ENCODE measurements around the gene APOL1.
"Not testable (repeated sequence)": the region's sequence is repeated elsewhere in the genome, so short reads cannot be mapped to it uniquely, and the experiment has no call there.

Gene APOL1

DNA sequence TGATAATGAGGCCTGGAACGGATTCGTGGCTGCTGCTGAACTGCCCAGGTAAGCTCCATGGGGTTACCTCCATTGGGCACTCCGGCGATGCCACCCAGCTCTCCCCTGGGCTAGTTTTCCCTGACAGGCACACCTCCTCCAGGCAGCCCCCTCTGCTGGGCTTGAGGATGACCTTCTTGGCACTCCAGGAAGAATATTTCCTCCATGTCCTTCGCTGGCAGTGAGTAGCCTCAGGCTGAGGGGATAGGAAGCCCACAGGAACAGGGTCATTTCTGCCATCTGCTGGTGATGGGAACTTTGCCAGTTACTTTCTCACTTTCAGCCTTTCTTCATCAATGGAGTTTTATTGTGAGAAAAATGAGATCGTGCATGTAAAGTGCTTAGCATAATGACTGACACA, 8.7 kb downstream of the APOL1 start:
- DNase-seq (ENCODE audit: low read depth, low spot score); H3K4me3 ChIP-seq (ENCODE audit: low read length): not testable (repeated sequence)

DNA sequence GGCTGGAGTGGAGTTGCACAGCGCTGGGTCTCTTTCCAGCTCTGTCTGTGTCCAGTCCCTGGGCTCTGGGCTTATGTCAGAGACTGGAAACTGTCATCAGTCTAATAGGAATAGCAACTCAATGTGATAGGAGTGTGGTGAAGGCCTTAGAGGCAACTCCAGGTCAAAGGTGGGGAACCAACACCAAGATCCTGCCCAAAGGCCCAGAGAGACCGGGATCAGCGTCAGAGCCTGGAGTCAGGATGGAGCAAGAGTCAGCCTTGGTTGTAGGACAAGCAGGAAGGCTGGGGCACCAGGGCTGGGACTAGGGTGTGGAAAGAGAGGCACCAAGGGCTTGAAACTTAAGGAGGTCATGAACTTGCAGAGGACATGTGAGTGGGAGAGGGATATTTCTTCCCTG, 9.4 kb downstream of the APOL1 start:
- DNase-seq (ENCODE audit: low read depth, low spot score); H3K4me3 ChIP-seq (ENCODE audit: low read length): not testable (repeated sequence)

DNA sequence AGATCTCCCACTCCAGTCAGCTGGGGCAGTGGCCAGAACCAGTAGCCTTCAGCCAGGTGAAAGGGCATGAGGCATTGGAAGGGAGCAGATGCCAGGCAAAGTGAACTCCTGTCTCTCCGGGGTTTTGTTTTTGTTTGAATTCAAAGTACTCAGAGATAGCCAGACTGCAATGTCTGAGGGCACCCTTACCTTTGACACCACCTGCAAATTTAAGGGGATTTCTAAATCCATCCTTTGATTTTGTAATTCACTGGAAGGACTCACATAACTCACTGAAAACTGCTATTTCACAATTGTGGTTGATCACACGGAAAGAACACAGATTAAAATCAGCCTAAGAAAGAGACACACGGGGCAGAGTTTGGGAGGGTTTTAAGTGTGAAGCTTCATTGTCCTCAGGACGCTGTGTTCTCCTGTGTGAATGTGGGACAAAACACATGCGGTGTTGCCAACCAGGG, 10.3 kb downstream of the APOL1 start:
- not testable (repeated sequence) for DNase-seq (ENCODE audit: low read depth, low spot score); H3K4me3 ChIP-seq (ENCODE audit: low read length)

DNA sequence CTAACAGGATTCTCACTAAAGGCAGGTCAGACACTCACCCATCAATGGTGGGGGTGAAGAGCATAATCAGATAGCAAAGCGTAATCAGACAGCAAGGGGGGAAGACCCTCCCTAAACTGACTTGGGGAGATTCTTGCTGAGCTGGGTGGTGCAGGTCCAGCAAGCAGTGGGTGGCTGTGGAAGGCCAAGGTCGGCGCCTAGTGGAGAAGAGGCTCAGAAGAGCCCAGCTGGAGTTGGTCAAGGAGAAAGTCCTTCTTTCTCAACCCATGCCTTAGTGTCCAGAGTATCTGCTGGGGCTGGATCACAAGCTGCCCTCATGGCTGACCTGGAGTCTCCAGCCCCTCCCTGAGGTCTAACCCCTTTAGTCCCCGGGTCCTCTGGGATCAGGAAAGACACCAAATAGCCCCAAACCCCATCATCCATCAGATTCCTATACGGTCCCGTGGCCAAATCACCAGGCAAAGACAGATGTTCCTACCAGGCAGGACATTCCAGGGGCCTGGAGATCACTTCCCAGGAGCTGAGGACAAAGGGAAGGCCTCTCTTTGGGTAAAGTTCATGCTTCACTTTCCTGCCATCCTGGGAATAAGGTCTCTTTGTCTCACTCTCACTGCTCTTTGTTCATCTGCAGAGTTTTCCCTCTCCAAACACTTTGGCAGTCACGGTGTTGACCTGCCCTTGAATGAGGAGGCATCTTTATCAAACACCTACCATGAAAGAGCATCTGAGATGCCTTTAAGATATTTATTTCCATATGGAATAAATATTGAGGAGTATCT, 11.1 kb downstream of the APOL1 start:
- not testable (repeated sequence) for DNase-seq (ENCODE audit: low read depth, low spot score); H3K4me3 ChIP-seq (ENCODE audit: low read length)

DNA sequence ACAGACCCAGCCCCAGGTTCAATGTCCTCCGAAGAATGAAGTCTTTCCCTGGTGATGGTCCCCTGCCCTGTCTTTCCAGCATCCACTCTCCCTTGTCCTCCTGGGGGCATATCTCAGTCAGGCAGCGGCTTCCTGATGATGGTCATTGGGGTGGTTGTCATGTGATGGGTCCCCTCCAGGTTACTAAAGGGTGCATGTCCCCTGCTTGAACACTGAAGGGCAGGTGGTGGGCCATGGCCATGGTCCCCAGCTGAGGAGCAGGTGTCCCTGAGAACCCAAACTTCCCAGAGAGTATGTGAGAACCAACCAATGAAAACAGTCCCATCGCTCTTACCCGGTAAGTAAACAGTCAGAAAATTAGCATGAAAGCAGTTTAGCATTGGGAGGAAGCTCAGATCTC, 14.1 kb downstream of the APOL1 start:
- H3K4me3 ChIP-seq (ENCODE audit: low read length), result no peak overlapping the region
- DNase-seq (ENCODE audit: low read depth, low spot score), result no peak

DNA sequence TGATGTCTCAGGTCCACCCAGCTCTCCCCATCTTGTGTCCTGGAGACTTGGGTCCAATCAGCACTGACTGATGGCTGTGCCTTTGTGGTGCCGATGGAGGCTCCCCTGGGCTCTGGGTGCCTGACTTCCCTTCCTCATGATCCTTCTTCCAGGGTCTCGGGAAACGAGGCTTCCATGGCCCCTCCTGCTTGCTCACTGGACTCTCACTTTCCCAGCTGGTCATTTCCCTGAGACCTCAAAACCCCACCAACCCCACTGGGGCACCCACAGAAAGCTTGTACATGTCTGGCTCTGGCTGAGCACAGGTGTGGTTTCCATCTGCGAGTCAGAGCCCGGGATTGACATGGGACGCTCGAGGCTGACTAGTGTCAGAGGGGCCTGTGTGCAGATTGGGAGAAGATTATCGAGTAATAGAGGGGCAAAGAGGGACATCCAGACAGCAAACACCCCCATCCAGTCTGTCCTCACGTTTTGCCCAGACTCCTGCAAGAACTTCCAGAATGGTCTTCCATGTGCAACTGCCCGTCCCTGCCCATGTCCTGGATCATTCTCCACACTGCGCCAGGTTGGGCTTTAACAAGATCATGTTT, 15.1 kb downstream of the APOL1 start:
- H3K4me3 ChIP-seq (ENCODE audit: low read length), result no peak overlapping the region
- DNase-seq (ENCODE audit: low read depth, low spot score), result no peak

DNA sequence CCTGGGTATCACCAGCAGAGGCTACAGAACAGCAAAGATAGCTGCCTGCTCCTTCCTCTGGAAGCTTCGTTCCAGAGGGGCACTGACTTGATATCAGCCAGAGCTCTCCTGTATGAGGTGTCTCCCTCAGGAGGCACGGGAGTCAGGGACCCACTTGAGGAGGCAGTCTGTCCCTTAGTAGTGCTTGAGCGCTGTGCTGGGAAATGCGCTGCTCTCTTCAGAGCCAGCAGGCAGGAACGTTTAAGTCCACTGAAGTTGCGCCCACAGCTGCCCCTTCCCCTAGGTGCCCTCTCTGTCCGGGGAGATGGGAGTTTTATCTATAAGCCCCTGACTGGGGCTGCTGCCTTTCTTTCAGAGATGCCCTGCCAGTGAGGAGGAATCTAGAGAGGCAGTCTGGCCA, 18.3 kb downstream of the APOL1 start:
- not testable (repeated sequence) for H3K4me3 ChIP-seq (ENCODE audit: low read length); DNase-seq (ENCODE audit: low read depth, low spot score)

DNA sequence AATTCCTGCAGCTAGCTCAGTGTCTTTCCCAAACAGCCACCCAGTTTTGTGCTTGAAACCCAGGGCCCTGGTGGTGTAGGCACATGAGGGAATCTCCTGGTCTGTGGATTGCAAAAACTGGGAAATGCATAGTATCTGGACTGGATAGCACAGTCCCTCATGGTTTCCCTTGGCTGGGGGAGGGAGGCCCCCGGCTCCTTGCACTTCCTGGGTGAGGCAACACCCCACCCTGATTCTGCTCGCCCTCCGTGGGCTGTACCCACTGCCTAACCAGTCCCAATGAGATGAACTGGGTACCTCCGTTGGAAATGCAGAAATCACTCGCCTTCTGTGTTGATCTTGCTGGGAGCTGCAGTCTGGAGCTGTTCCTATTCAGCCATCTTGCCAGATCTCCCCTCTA, 19.0 kb downstream of the APOL1 start:
- not testable (repeated sequence) for DNase-seq (ENCODE audit: low read depth, low spot score); H3K4me3 ChIP-seq (ENCODE audit: low read length)

DNA sequence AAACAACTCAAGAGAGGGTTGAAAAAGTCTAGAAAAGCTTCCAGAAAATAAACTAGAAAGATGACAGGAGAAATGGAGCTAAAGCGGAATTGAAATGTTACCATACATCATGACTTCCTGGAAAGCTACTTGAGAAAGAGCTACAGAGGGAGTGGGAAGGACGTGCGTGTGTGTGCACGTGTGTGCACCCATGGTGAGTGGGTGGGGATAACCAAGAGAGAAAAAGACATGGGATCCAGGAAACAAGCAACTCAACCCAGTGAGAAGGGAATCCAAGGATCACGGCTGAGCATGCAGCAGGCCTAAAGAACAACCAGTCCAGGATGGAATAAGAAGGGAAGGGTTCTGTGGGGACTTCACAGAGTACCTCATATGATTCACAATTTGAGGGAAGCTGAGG, 21.6 kb downstream of the APOL1 start:
- no peak for DNase-seq (ENCODE audit: low read depth, low spot score)
- no peak overlapping the region for H3K4me3 ChIP-seq (ENCODE audit: low read length)

DNA sequence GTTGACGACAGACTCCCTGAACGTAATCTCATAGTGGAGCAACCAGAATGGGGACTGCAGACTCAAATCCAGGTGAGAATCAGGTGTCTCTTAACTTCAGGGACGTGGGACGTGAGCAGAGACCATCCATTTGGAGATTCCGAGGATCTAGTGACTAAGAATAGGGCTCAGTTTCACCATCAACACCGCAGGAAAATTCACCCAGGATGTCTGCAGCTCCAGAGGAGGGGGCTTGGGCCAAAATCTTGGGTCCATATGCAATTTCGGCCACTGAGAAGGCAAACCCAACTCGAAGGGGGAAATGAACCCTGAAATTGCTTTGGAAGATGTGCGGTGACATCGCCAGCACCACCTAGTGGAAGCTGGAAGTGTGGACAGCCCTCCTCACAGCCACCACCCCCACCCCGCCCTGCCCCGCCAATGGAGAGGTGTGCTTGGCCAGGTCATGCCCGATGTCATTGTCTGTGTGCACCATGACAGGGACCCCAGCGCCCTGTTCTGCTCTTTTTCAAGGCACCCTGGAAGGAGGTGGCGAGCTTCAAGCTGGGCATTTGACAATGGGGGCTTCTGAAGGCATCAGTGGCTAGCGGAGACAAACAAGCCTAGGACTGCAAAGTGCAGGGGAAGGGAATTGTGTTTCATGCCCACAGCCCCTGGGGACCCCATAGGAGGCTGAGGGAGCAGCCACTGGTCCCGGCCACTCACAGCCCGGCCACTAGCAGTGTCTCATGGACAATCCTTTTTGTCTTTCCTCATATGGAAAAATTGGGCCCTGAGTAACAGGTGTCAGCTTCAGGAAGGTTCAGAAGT, 24.8 kb downstream of the APOL1 start:
- H3K4me3 ChIP-seq (ENCODE audit: low read length), result no peak overlapping the region
- peak; percentile 34 for DNase-seq (ENCODE audit: low read depth, low spot score)

DNA sequence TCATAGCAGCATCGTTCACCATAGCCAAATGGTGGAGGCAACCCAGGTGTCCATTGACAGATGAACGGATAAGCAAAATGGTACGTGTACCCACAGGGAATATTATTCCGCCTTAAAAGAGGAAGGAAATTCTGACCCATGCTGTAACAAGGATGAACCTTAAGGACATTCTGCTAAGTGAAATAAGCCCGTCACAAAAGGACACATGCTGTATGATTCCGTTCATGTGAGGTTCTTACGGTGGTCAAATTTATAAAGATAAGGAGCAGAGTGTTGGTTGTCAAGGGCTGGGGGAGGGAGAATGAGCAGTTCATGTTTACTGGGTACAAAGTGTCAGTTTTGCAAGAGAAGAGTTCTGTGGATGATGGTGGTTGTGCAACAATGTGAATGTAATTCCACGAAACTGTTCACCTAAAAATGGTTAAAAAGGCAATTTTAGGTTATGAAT, 26.3 kb downstream of the APOL1 start:
- no peak overlapping the region for H3K4me3 ChIP-seq (ENCODE audit: low read length)
- no peak for DNase-seq (ENCODE audit: low read depth, low spot score)

DNA sequence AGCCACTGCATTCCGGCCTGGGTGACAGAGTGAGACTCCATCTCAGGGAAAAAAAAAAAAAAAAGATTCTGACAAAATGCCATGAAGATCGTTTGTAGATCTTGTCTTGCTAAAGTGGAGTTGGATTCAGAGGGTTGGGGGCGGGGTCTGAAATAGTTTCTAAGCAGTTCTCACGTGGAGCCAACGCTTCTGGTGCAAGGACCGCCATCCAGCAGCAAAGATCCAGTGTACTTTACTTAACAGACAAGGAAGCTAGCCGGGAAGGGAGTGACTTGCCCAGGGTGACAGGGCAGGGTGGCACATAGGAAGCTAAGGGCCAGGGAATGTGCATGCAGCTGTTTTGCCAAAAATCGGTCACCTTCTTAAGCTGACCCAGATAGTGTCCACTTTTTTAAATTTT, 27.4 kb downstream of the APOL1 start:
- H3K4me3 ChIP-seq (ENCODE audit: low read length), result no peak overlapping the region
- DNase-seq (ENCODE audit: low read depth, low spot score), result no peak

DNA sequence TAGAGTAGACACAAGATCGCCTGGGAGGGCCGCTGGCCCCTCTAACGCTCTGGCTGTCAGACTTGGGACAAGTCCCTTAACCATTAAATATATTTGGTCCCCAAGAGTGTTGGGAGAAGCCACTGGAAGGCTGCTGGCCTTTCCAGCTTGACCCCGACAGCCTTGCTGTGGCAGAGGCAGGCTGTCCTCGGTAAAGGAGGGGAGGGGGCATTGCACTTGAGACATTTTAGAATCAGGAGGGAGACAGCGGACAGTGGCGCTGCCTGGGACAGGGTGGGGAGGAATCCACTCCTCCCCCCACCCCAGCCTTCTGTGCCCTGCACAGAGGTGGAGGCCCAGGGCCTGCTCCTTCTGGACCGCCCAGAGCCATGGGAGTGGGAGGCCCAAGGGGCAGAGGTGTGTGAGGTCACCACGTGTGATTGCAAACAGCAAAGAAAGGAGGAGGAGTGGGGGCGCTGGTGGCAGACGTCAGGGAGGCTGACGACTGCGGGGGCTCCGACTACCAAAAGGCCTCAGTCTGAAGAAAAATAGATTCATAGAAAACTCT, 28.9 kb downstream of the APOL1 start:
- no peak overlapping the region for H3K4me3 ChIP-seq (ENCODE audit: low read length)
- no peak for DNase-seq (ENCODE audit: low read depth, low spot score)

DNA sequence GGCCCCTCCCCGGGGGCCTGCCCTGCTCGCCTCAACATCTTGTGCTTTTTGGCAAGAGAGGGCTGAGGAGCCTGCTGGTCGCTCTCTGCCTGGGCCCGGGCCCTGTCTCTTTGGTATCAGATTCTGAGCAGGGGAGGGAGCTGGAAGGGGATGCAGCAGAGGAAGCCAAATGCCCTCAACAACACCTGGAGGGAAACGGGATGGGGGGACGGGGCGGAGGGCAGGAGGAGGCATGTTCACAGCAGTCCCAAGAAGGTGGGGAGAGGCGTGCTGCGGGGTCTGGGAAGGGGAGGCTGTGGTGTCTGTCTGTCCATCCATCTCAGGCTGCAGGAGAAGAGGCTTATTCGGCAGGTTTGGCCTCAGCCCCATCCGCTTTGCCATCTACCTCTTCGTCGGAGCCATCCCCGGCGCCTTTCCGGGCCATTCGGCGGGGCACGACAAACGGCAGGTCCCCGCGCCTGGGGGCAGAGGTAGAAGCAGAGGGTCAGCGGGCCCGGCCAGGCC, 29.4 kb downstream of the APOL1 start:
- no peak overlapping the region for H3K4me3 ChIP-seq (ENCODE audit: low read length)
- no peak for DNase-seq (ENCODE audit: low read depth, low spot score)

DNA sequence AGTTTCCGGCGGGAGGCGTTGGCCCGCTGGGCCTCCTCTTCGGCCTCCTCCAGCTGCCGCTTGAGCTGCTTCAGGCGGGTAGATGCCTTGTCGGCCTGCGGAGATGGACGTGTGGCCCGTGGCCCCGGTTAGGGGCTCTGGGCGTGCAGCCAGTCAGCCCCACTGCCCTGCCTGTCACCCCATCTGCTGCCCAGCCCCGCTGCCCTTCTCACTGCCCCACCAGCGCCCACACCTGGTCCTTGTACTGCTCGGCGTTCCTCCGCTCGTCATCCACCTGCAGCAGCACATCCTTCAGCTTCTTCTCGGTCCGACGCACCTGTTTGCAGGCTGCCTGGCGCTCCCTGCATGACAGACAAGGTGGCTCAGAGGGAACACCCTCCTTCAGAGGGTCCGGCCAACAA, 31.2 kb downstream of the APOL1 start:
- H3K4me3 ChIP-seq (ENCODE audit: low read length), result no peak overlapping the region
- DNase-seq (ENCODE audit: low read depth, low spot score), result no peak

DNA sequence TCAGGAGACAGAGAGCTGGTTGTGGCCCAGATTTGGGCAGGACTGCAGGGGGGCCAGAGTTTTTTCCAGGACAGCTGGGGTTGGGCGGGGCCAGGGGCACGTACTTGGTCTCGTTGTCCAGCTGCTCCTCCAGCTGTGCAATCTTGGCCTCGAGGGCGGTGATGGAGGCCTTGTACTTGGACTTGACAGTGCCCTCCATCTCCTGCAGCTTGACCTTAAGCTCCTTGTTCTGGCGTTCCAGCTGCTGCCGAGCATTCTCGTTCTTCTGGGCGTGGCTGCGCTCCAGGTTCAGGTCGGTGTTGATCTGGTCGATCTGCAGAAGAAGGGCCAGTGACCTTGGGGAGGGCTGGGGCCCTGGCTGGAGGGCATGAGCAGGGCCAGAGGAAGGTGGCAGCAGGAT, 32.1 kb downstream of the APOL1 start:
- DNase-seq (ENCODE audit: low read depth, low spot score), result no peak
- H3K4me3 ChIP-seq (ENCODE audit: low read length), result no peak overlapping the region

DNA sequence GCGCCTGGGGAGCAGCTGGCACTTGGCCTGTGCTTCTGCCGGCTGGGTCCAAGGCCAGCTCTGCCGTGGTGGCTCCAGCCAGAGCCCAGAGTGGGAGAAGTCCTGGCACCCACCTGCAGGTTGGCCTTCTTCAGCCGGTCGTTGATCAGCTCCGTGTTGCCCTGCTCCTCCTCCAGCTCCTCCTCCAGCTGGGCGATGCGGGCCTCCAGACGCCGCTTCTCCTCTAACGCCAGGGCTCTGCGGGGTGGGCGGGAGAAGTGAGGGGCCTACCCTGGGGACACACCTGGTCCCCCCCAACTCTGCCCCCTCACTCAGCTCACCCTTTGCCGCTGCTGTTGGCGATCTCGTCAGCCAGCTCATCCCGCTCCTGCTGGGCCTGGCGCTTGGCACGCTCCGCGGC, 32.6 kb downstream of the APOL1 start:
- no peak for DNase-seq (ENCODE audit: low read depth, low spot score)
- no peak overlapping the region for H3K4me3 ChIP-seq (ENCODE audit: low read length)

DNA sequence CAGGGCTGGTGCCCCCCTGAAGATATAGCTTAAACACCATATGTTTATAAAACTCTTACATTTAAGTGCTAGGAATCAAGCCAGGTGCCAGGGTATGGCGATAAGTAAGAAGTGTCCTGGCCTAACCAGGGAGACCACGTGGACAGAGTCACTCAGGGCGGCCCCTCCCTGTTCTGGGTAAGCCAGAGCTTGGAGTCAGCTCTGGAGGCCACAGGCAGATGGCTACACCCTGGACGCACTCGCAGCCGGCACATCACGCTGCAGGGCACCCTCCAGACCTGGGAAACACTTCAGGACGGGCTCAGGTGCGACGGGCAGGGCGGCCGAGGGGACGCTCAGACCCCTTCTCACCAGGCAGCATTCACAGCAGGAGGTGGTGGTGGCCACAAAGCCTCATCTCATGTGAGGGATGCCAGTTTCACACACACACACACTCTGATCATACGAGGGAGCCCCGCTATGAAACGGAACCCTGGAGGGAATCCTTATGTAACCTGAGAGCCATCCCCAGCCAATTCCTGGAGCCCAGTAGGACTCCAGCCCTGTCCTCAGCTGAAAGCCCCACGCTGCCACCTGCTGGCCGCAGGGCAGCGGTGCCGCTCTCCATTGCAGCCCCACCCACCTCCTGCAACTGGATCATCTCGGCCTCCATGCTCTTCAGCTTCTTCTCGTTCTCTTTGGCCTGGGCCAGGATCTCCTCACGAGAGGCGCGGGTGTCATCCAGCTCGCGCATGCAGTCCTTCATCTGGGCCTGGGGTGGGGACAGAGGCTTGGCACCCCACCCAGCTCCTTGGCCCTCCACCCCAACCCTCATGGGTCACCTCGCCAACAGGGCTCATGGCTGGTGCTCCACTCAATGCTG, 33.4 kb downstream of the APOL1 start:
- no peak overlapping the region for H3K4me3 ChIP-seq (ENCODE audit: low read length)
- DNase-seq (ENCODE audit: low read depth, low spot score), result peak; percentile 37
